SU-DHL-6 (cell line): ENCODE data around the gene HAUS1.

ENCODE experiments used
- EZH2phosphoT487 ChIP-seq: fragments of 200-600 bp; sonication (generic), shearing (Covaris generic); conservative IDR thresholded peaks from 2 replicates; pipeline ENCODE4 v1.6.1; 2018; ENCODE audit warnings: mild to moderate bottlenecking, antibody characterized with exemption, low read length, moderate library complexity, mixed read lengths
- TF ChIP-seq, protein P1 (sequence below): fragments of 200-600 bp; sonication (generic); IDR thresholded peaks from one replicate; pipeline ENCODE4 v1.5.1; 2017; ENCODE audit warnings: antibody characterized with exemption, mild to moderate bottlenecking, low read length, moderate library complexity; ENCODE audit not compliant: insufficient read depth, poor library complexity, severe bottlenecking

DNA sequence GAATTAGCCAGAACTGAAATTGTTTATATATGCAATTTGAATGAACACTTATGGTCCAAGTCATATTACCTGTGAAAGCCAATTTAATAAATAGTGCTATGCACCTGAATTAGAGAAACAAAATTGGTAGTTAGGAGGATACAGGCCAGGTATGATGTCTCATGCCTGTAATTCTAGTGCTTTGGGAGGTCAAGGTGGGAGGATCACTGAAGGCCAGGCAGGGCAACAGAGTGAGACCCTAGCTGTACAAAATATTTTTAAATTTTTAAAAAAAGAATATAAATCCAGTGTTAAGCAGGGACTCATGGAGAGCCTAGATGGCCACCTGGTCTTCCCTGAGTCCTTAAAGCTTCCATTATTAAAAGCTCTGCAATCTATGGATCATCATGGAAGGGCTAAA is 24.8 kb upstream of the HAUS1 start:
- TF ChIP-seq, protein P1, sequence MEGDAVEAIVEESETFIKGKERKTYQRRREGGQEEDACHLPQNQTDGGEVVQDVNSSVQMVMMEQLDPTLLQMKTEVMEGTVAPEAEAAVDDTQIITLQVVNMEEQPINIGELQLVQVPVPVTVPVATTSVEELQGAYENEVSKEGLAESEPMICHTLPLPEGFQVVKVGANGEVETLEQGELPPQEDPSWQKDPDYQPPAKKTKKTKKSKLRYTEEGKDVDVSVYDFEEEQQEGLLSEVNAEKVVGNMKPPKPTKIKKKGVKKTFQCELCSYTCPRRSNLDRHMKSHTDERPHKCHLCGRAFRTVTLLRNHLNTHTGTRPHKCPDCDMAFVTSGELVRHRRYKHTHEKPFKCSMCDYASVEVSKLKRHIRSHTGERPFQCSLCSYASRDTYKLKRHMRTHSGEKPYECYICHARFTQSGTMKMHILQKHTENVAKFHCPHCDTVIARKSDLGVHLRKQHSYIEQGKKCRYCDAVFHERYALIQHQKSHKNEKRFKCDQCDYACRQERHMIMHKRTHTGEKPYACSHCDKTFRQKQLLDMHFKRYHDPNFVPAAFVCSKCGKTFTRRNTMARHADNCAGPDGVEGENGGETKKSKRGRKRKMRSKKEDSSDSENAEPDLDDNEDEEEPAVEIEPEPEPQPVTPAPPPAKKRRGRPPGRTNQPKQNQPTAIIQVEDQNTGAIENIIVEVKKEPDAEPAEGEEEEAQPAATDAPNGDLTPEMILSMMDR = no peak
- TF ChIP-seq EZH2phosphoT487 = no peak
